Measurements from ENCODE around the gene NFE2L2.
A peak's percentile ranks its signal among the peaks of the same experiment; 100 is the strongest.
"Not testable (repeated sequence)": the region's sequence is repeated elsewhere in the genome, so short reads cannot be mapped to it uniquely, and the experiment has no call there.

Gene NFE2L2

GRCh38 chr2:177257471-177257870, 7.1 kb downstream of the NFE2L2 start:
- no peak for DNase-seq (ENCODE audit: low read depth in 2 of 2)

- no peak for DNase-seq (ENCODE audit: low read depth in 2 of 2)
Observed at GRCh38 chr2:177256695-177257094, 7.8 kb downstream of the NFE2L2 start.

- no peak for DNase-seq (ENCODE audit: low read depth in 2 of 2)
Observed at GRCh38 chr2:177256026-177256425, 8.5 kb downstream of the NFE2L2 start.

- DNase-seq (ENCODE audit: low read depth in 2 of 2): no peak
Observed at GRCh38 chr2:177255227-177255601, 9.3 kb downstream of the NFE2L2 start.

GRCh38 chr2:177254433-177255226, 9.9 kb downstream of the NFE2L2 start:
- DNase-seq (ENCODE audit: low read depth in 2 of 2): no peak

GRCh38 chr2:177253704-177254103, 10.8 kb downstream of the NFE2L2 start:
- DNase-seq (ENCODE audit: low read depth in 2 of 2): no peak

GRCh38 chr2:177252808-177253531, 11.6 kb downstream of the NFE2L2 start:
- DNase-seq (ENCODE audit: low read depth in 2 of 2): no peak

- DNase-seq (ENCODE audit: low read depth in 2 of 2): no peak
Observed at GRCh38 chr2:177251165-177251542, 13.4 kb downstream of the NFE2L2 start.

- no peak for DNase-seq (ENCODE audit: low read depth in 2 of 2)
Observed at GRCh38 chr2:177250461-177250860, 14.1 kb downstream of the NFE2L2 start.

GRCh38 chr2:177249038-177249437, 15.5 kb downstream of the NFE2L2 start:
- no peak for DNase-seq (ENCODE audit: low read depth in 2 of 2)

GRCh38 chr2:177247693-177248262, 16.7 kb downstream of the NFE2L2 start:
- no peak for DNase-seq (ENCODE audit: low read depth in 2 of 2)

- DNase-seq (ENCODE audit: low read depth in 2 of 2): not testable (repeated sequence)
Observed at GRCh38 chr2:177246523-177247030, 17.9 kb downstream of the NFE2L2 start.

- DNase-seq (ENCODE audit: low read depth in 2 of 2): no peak
Observed at GRCh38 chr2:177246000-177246399, 18.5 kb downstream of the NFE2L2 start.

GRCh38 chr2:177245010-177245422, 19.5 kb downstream of the NFE2L2 start:
- DNase-seq (ENCODE audit: low read depth in 2 of 2): no peak

- no peak for DNase-seq (ENCODE audit: low read depth in 2 of 2)
Observed at GRCh38 chr2:177244244-177244771, 20.2 kb downstream of the NFE2L2 start.

- no peak for DNase-seq (ENCODE audit: low read depth in 2 of 2)
Observed at GRCh38 chr2:177243476-177243875, 21.1 kb downstream of the NFE2L2 start.

GRCh38 chr2:177243073-177243472, 21.5 kb downstream of the NFE2L2 start:
- no peak for DNase-seq (ENCODE audit: low read depth in 2 of 2)

- no peak for DNase-seq (ENCODE audit: low read depth in 2 of 2)
Observed at GRCh38 chr2:177242121-177242987, 22.2 kb downstream of the NFE2L2 start.

GRCh38 chr2:177241711-177242120, 22.8 kb downstream of the NFE2L2 start:
- DNase-seq (ENCODE audit: low read depth in 2 of 2): no peak

GRCh38 chr2:177239932-177240630, 24.4 kb downstream of the NFE2L2 start:
- DNase-seq (ENCODE audit: low read depth in 2 of 2): peak in 1 of 2 donors; percentile 15

GRCh38 chr2:177239053-177239452, 25.5 kb downstream of the NFE2L2 start:
- no peak for DNase-seq (ENCODE audit: low read depth in 2 of 2)

Data from stimulated activated CD8-positive, alpha-beta memory T cell treated with anti-CD3 and anti-CD28 coated beads, Interleukin-7, amount 100 ng/mL, for 4 hours (primary cell).